Heart left ventricle (tissue), 16 donors: ENCODE results near the gene RHBDL3. TPM values are rescaled to one million over a fixed set of nuclear protein-coding genes. Genes with fewer than 3 reads are reported as not detected.

Source experiments
- ATAC-seq, 4 donors: fragments of 200-7000 bp; cut with Tn5 transposase; one replicate each; pipeline ENCODE4 v1.9.1; 2020 to 2022; ENCODE audit warnings: moderate library complexity in 4 of 4, mild to moderate bottlenecking in 3 of 4, moderate number of reproducible peaks in 1 of 4
- DNase-seq, 5 donors: peaks; one replicate each; pipeline ENCODE4 v3.0.0-alpha.2; 2020
- H3K27ac ChIP-seq, 12 donors: fragments of 200-600 bp; sonication (generic) in 4 of 12; one replicate each; pipeline versions ENCODE4 v1.5.0 to v1.8.0; 2016 to 2022; ENCODE audit warnings: mild to moderate bottlenecking in 2 of 12
- H3K27me3 ChIP-seq, 9 donors: fragments of 200-600 bp; sonication (generic) in 2 of 9; one replicate each; pipeline versions ENCODE4 v1.5.1 to v1.8.0; 2016 to 2022; ENCODE audit warnings: mild to moderate bottlenecking in 3 of 9
- H3K36me3 ChIP-seq, 9 donors: fragments of 200-600 bp; sonication (generic) in 2 of 9; one replicate each; pipeline versions ENCODE4 v1.5.0 to v1.8.0; 2018 to 2022; ENCODE audit warnings: mild to moderate bottlenecking in 2 of 9
- H3K4me1 ChIP-seq, 12 donors: fragments of 200-600 bp; sonication (generic) in 4 of 12; one replicate each; pipeline versions ENCODE4 v1.5.0 to v1.8.0; 2016 to 2022; ENCODE audit warnings: mild to moderate bottlenecking in 3 of 12
- H3K4me3 ChIP-seq, 12 donors: fragments of 200-600 bp; sonication (generic) in 4 of 12; one replicate each; pipeline versions ENCODE4 v1.5.0 to v1.8.0; 2017 to 2022; ENCODE audit warnings: mild to moderate bottlenecking in 9 of 12, moderate library complexity in 4 of 12
- H3K9me3 ChIP-seq, 12 donors: fragments of 200-600 bp; sonication (generic) in 4 of 12; one replicate each; pipeline versions ENCODE4 v1.5.0 to v1.8.0; 2016 to 2022; ENCODE audit warnings: mild to moderate bottlenecking in 1 of 12
- POLR2A ChIP-seq, 2 donors: fragments of 450-650 bp; IDR thresholded peaks; one replicate each; pipeline ENCODE4 v1.6.1; 2017; ENCODE audit warnings: antibody characterized with exemption in 2 of 2, mild to moderate bottlenecking in 2 of 2, moderate library complexity in 2 of 2
- WGBS, 4 donors: extraction: QIAGEN DNeasy Blood & Tissue Kit in 2 of 4; methylation state at CpG; one replicate each; pipeline versions ENCODE4 v1.1.5 to v1.1.7; 2013 to 2018; 5-methylcytosine and 5-hydroxymethylcytosine counted together
- intact Hi-C, 10 donors: fragments of 100-400 bp; cut with DNase I; formaldehyde crosslinking; loops; one replicate each; pipeline versions ENCODE4 v1.11.1 to v1.14.2; 2022
- polyA plus RNA-seq, 2 donors: library from polyadenylated mRNA; stranded (reverse); fragments of 200-250 nt; gene quantifications; one replicate each; pipeline ENCODE4 v1.2.3, GENCODE V29; 2013
- total RNA-seq, 9 donors: library from RNA; depleted of rRNA in 2 of 9; stranded (reverse); fragments of >200 nt in 2 of 9; fragmentation: NEBNext Ultra II Directional in 3 of 9; extraction: Animal tissue kit (Norgen Biotek cat#: 25700) in 3 of 9; gene quantifications; one replicate each; pipeline versions ENCODE4 v1.1.0 to v1.2.4, GENCODE V29; 2016 to 2023
- TF ChIP-seq, protein P1 (sequence below), 12 donors: fragments of 200-600 bp; sonication (generic) in 4 of 12; IDR thresholded peaks; one replicate each; pipeline versions ENCODE4 v1.5.0 to v1.8.0; 2018 to 2022; ENCODE audit warnings: antibody characterized with exemption in 12 of 12, mild to moderate bottlenecking in 5 of 12
- donor health status: ischemic (EF 13 %, LVEDD 7.1; RV severe dilation, severe dysfunction).
- donor health status: healthy with polysubstance abuse.
- donor health status: DM: no; HTN: yes; CAD: no.
- donor health status: DM: no; HTN: no; CAD: no.
- donor health status: ischemic (EF 25% LVEDD 6.9; RV normal size, moderate dysfunction).
- donor health status: ischemic (EF 25% LVEDD 5.7; RV mildly dilated, moderate dysfunction).
- donor health status: healthy.
- donor health status: DM: yes; HTN: yes; CAD: no.
- donor health status: ischemic (EF 35%, LVEDD 5.7; RV mildly dilated, moderate dysfunction).
- donor health status: nonischemic (EF 11% LVEDD 7.7; RV severe dilation, severe dysfunction).
- donor health status: DM: yes; HTN: yes; CAD: no.
- donor health status: PGD.
- donor health status: ischemic (EF 29% LVEDD 5.4; RV normal size, mild dysfunction).
- donor health status: nonischemic (EF 23%, LVEDD 6.1; RV moderate dilation, normal function).

Gene RHBDL3
- total and polyA plus RNA-seq, 11 donors = 0.05 to 4.8 (median 0.36) TPM

DNA sequence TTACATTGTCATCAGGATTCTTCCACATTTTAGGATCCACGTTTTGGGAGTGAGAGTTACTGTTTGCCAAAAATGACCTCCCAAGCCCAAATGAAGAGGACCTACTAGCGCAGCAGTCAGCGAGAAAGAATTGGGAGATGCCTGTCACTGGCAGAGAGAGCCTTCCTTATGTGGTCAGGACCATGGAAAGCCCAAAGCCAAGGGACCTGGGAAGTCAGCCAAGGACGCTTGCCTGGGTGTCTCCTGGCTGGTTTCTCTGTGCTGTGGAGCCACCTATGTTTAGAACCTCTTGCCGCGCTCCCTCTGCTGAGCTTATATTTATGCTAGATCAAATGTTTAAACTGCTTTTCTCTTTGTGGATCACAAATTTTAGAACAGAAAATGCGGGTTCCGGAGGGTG, 24.9 kb upstream of the RHBDL3 start:
- Histone ChIP-seq H3K4me1 (peaks cover 0 to 15% (median 0%) of the 10 kb centered on the region in 12 donors), H3K27me3 (no peaks in the 10 kb centered on the region), H3K27ac (no peak overlapping the region), H3K36me3 (no peaks in the 10 kb centered on the region), H3K4me3 (no peak overlapping the region), H3K9me3 (no peaks in the 10 kb centered on the region)
- peak; percentile 64 to 85 (median 67) for DNase-seq
- intact Hi-C loops = no loop called here
- TF ChIP-seq, protein P1, sequence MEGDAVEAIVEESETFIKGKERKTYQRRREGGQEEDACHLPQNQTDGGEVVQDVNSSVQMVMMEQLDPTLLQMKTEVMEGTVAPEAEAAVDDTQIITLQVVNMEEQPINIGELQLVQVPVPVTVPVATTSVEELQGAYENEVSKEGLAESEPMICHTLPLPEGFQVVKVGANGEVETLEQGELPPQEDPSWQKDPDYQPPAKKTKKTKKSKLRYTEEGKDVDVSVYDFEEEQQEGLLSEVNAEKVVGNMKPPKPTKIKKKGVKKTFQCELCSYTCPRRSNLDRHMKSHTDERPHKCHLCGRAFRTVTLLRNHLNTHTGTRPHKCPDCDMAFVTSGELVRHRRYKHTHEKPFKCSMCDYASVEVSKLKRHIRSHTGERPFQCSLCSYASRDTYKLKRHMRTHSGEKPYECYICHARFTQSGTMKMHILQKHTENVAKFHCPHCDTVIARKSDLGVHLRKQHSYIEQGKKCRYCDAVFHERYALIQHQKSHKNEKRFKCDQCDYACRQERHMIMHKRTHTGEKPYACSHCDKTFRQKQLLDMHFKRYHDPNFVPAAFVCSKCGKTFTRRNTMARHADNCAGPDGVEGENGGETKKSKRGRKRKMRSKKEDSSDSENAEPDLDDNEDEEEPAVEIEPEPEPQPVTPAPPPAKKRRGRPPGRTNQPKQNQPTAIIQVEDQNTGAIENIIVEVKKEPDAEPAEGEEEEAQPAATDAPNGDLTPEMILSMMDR (IDR thresholded peaks at IDR 0.05) = peak in 2 of 12 donors; percentile 13 to 21
- no peak for TF ChIP-seq POLR2A (IDR thresholded peaks at IDR 0.05)
- whole genome bisulfite sequencing, 4 donors = 53 to 69% (median 58%) methylated on average over 8 of the region's 8 CpGs
- peak; percentile 64 to 96 (median 94) for ATAC-seq

DNA sequence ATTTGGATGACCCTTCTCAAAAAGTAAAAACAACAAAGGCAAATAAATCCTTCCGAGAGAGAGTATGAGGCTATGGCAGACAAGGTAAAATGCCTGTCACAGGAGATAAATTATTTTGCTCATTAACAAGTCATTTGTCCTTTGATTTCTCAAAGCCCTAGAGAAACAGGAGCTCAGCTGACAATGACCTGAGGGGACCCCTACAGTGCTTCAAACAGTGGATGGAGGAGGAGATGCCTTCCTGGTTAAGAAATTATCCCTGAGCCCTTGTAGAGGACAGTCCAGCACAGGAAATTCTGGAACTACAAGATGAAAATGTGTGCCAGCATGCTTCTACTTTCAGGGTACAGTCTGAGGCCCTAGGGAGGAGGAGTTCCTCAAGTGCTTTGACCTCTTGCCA, 24.0 kb upstream of the RHBDL3 start:
- no peaks in the 10 kb centered on the region for H3K36me3 ChIP-seq
- H3K9me3 ChIP-seq = no peaks in the 10 kb centered on the region
- H3K4me1 ChIP-seq = peaks cover 0 to 15% (median 0%) of the 10 kb centered on the region in 12 donors
- H3K4me3 ChIP-seq = no peak overlapping the region
- TF ChIP-seq POLR2A (IDR thresholded peaks at IDR 0.05) = no peak
- TF ChIP-seq, protein P1 (IDR thresholded peaks at IDR 0.05) = no peak
- ATAC-seq (no peak), DNase-seq (no peak)
- H3K27ac ChIP-seq = no peak overlapping the region
- intact Hi-C loops = no loop called here
- 67 to 74% (median 74%) methylated on average over 1 of the region's 1 CpG for WGBS, 4 donors
- H3K27me3 ChIP-seq = no peaks in the 10 kb centered on the region

DNA sequence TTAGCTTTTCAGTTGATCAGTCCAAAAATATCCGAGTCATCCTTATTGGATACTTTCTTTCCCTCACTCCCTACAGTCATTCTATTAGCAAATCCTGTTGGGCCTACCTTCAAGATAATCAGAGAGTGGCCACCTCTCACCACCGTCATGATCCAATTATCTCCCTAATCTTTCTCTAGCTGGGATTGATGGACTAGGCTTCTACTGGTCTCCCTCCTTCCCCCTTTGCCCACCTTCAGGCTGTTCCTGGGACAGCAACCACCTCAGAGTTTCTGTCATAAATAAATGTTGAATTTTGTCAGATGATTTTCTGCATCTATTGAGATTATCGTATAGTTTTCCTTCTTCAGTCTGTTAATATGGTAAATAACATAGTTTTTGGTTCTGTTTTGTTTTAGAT, 16.2 kb upstream of the RHBDL3 start:
- Histone ChIP-seq H3K27ac (no peak overlapping the region), H3K4me1 (no peaks in the 10 kb centered on the region), H3K27me3 (no peaks in the 10 kb centered on the region), H3K36me3 (no peaks in the 10 kb centered on the region), H3K9me3 (no peaks in the 10 kb centered on the region), H3K4me3 (no peak overlapping the region)
- no peak for DNase-seq
- WGBS, 4 donors = 84 to 90% (median 88%) methylated on average over 3 of the region's 3 CpGs
- intact Hi-C loops = no loop called here
- no peak for ATAC-seq
- TF ChIP-seq, protein P1 (IDR thresholded peaks at IDR 0.05) = no peak
- no peak for TF ChIP-seq POLR2A (IDR thresholded peaks at IDR 0.05)

DNA sequence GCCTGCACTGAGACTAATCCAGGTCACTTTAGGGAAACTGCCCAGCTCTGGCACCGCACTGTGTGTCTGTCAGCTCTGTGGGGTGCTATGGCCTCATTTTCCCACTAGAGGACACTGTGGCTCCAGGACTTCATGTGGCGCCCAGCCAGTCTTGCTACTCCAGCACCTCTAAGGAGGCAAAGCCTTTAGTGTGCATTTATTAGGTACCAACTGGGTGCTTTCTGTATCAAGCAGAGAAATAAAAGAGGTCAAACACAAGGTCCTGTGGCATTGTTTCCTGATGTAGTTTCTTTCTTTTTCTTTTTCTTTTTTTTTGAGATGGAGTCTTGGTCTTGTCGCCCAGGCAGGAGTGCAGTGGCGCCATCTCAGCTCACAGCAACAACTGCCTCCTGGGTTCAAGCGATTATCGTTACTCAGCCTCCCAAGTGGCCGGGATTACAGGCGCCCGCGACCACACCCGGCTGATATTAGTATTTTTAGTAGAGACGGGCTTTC, 12.5 kb upstream of the RHBDL3 start:
- no peak overlapping the region for H3K27ac ChIP-seq
- no peaks in the 10 kb centered on the region for H3K9me3 ChIP-seq
- peaks cover 0 to 5% (median 0%) of the 10 kb centered on the region in 12 donors for H3K4me1 ChIP-seq
- H3K36me3 ChIP-seq = no peaks in the 10 kb centered on the region
- H3K4me3 ChIP-seq = no peak overlapping the region
- ATAC-seq (peak; percentile 82 to 95 (median 93)), DNase-seq (peak; percentile 72 to 87 (median 77))
- intact Hi-C loops = loop anchor here (1.0 to 2.0 kb wide), 2 partner anchors 66 kb away; no protein-coding TSS in a partner anchor
- TF ChIP-seq, protein P1 (IDR thresholded peaks at IDR 0.05) = peak; percentile 93 to 99 (median 96)
- no peak for TF ChIP-seq POLR2A (IDR thresholded peaks at IDR 0.05)
- H3K27me3 ChIP-seq = peaks cover 0 to under 1% (median 0%) of the 10 kb centered on the region in 9 donors
- WGBS, 4 donors = 55 to 65% (median 61%) methylated on average over 12 of the region's 12 CpGs
